Nephron progenitor cell (in vitro differentiated cells): Measurements from ENCODE around the gene CPLX4.

Experiments used
- DNase-seq: peaks from one replicate; pipeline ENCODE4 v3.0.0; 2021
- H3K27ac Mint-ChIP-seq: 2 replicates; pipeline ENCODE4 v1.8.0; 2021; ENCODE audit warnings: mild to moderate bottlenecking, moderate library complexity, mixed read lengths
- H3K27me3 Mint-ChIP-seq: 2 replicates; pipeline ENCODE4 v1.8.0; 2021; ENCODE audit warnings: mild to moderate bottlenecking, low read depth, mixed read lengths; ENCODE audit not compliant: poor library complexity
- H3K36me3 Mint-ChIP-seq: 2 replicates; pipeline ENCODE4 v1.8.0; 2021; ENCODE audit warnings: low read depth, mixed read lengths
- H3K4me1 Mint-ChIP-seq: 2 replicates; pipeline ENCODE4 v1.8.0; 2021; ENCODE audit warnings: mixed read lengths
- H3K4me3 Mint-ChIP-seq: 2 replicates; pipeline ENCODE4 v1.8.0; 2021; ENCODE audit warnings: mild to moderate bottlenecking, moderate library complexity, mixed read lengths
- H3K9me3 Mint-ChIP-seq: 2 replicates; pipeline ENCODE4 v1.8.0; 2021; ENCODE audit warnings: mild to moderate bottlenecking, moderate library complexity, mixed read lengths
- TF ChIP-seq, protein P1 (sequence below): fragments of 200-600 bp; sonication (generic); IDR thresholded peaks from 2 replicates; pipeline ENCODE4 v1.5.0; 2021; ENCODE audit warnings: antibody characterized with exemption

The CPLX4 gene

DNA sequence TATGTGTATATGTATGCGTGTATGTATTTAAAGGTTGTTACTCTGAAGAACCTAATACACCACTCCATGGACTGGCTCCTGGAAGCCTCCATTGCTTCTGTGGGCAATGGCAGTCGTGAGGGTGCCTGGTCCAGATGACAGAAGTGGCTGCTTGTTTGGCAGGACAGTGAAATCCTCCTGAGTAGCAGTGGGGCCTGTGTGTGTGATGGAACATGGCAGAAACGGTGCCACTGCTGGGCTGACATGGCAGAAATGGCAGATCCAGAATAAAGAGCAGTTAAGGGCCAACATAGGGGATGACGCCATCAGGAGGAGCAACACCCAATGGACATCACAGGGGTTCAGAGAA lies 6.1 kb upstream of the CPLX4 start:
- peaks cover 36% of the 10 kb centered on the region for H3K36me3 Mint-ChIP-seq
- no peak overlapping the region for H3K4me3 Mint-ChIP-seq
- H3K27me3 Mint-ChIP-seq, result peaks cover 3% of the 10 kb centered on the region
- TF ChIP-seq, protein P1, sequence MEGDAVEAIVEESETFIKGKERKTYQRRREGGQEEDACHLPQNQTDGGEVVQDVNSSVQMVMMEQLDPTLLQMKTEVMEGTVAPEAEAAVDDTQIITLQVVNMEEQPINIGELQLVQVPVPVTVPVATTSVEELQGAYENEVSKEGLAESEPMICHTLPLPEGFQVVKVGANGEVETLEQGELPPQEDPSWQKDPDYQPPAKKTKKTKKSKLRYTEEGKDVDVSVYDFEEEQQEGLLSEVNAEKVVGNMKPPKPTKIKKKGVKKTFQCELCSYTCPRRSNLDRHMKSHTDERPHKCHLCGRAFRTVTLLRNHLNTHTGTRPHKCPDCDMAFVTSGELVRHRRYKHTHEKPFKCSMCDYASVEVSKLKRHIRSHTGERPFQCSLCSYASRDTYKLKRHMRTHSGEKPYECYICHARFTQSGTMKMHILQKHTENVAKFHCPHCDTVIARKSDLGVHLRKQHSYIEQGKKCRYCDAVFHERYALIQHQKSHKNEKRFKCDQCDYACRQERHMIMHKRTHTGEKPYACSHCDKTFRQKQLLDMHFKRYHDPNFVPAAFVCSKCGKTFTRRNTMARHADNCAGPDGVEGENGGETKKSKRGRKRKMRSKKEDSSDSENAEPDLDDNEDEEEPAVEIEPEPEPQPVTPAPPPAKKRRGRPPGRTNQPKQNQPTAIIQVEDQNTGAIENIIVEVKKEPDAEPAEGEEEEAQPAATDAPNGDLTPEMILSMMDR, result no peak
- no peak for DNase-seq
- no peak overlapping the region for H3K27ac Mint-ChIP-seq
- H3K4me1 Mint-ChIP-seq, result no peaks in the 10 kb centered on the region
- no peaks in the 10 kb centered on the region for H3K9me3 Mint-ChIP-seq

DNA sequence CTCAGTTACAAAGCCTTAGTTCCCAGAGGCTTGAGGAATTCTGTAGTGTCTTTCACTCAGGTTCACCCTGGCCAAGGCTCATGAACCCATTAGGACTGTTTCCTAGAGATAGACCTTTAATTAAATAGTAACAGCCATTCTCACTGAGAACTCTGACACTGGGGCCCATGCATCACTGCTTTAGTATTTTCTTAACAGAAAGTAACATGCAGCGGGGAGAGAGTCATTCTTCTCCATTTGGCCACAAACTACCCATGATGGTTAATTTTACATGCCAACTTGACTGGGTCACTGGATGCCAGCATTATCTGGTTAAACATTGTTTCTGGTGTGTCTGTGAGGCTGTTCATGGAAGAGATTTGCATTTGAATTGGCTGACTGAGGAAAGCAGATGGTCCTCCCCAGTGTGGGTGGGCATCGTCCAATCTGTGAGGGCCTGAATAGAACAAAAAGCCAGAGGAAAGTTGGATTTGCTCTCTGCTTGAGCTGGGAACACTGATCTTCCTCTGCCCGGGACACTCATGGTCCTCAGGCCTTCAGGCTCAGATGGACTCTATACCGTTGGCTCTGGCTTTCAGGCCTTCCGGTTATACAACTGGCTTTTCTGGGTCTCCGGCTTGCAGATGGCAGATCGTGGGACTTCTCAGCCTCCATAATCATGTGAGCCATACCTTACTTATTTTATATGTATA lies 5.6 kb upstream of the CPLX4 start:
- H3K36me3 Mint-ChIP-seq, result peaks cover 34% of the 10 kb centered on the region
- no peak for DNase-seq
- TF ChIP-seq, protein P1, result no peak
- H3K4me3 Mint-ChIP-seq, result no peak overlapping the region
- H3K9me3 Mint-ChIP-seq, result no peaks in the 10 kb centered on the region
- no peak overlapping the region for H3K27ac Mint-ChIP-seq
- H3K27me3 Mint-ChIP-seq, result peaks cover 6% of the 10 kb centered on the region
- H3K4me1 Mint-ChIP-seq, result no peaks in the 10 kb centered on the region

DNA sequence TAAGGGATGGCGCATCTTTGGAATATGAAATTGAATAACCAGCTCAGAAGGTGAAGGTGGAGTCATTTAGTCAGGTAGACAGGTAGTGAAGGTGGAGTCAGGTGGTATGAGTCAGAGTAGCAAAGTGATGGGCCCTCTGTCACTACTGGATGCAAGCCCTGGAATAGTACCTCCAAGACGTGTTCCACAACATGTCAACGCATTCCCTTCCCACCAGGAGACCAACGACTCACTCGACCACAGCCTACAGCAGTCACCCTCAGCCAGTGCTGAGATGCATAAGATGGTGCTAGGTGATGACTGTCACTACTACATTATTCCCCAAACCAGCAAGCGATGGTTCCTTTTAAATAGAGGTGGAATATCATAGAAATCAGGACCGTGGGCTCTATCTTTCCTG lies 6.8 kb downstream of the CPLX4 start:
- Mint-ChIP-seq H3K27me3 (peaks cover 58% of the 10 kb centered on the region), H3K9me3 (no peaks in the 10 kb centered on the region), H3K4me3 (no peak overlapping the region), H3K27ac (no peak overlapping the region), H3K36me3 (no peaks in the 10 kb centered on the region), H3K4me1 (peaks cover 5% of the 10 kb centered on the region)
- no peak for DNase-seq
- TF ChIP-seq, protein P1, result no peak

DNA sequence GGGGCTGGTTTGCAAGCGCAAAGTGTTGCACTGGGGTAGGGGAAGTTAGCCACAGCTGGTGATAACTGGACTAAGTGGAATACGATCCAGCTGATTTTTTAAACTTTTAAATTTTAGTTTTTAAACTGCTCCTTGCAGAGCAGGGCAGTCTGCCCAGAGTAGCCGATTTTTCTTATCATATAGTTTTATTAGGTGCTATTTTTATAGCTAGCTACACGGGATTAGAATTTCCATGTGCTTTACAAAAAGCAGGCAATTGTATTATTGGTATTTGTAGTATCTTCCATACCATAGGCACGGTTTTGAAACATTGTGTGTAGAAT lies 9.6 kb downstream of the CPLX4 start:
- DNase-seq, result no peak
- Mint-ChIP-seq H3K27ac (no peak overlapping the region), H3K4me3 (no peak overlapping the region), H3K4me1 (peaks cover 5% of the 10 kb centered on the region), H3K36me3 (no peaks in the 10 kb centered on the region), H3K9me3 (no peaks in the 10 kb centered on the region), H3K27me3 (peaks cover 84% of the 10 kb centered on the region)
- TF ChIP-seq, protein P1, result no peak

DNA sequence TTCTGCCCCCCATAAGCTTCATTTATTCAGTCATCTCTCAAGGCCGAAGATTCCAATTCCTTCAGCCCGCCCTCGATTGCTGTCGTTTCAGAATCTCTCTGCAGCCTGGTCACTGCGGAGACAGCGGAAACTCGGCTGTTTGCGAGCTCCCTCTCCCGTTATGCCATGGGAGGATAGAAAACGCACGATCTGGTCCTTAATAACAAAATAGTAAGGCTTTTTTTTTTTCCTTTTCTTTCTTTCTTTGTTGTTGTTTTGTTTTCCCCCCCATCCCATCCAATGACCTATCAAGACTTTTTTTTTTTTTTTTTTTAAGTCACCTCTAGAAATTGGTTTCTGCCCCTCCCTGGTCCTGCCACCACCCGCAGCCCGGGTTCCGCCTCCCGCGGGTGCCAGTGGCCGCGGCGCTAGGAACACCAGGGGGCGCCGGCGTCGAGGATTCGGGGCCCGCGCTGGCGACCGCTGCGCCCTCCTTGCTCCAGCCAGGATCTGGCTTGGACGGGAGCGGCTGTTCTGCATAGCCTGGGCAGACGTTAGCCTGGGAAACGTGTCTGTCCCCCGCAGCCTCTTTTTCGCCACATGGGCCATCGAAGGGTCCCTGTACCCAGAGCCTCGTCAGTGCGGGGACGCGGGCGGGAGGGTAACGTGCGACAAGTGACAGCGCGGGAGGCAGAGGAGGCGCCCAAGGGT lies 10.1 kb downstream of the CPLX4 start:
- no peaks in the 10 kb centered on the region for H3K36me3 Mint-ChIP-seq
- peaks cover 5% of the 10 kb centered on the region for H3K4me1 Mint-ChIP-seq
- no peak overlapping the region for H3K27ac Mint-ChIP-seq
- H3K9me3 Mint-ChIP-seq, result no peaks in the 10 kb centered on the region
- TF ChIP-seq, protein P1, result peak; percentile 81
- peaks cover 87% of the 10 kb centered on the region for H3K27me3 Mint-ChIP-seq
- DNase-seq, result peak; percentile 88
- H3K4me3 Mint-ChIP-seq, result peak overlapping the region; percentile 29

DNA sequence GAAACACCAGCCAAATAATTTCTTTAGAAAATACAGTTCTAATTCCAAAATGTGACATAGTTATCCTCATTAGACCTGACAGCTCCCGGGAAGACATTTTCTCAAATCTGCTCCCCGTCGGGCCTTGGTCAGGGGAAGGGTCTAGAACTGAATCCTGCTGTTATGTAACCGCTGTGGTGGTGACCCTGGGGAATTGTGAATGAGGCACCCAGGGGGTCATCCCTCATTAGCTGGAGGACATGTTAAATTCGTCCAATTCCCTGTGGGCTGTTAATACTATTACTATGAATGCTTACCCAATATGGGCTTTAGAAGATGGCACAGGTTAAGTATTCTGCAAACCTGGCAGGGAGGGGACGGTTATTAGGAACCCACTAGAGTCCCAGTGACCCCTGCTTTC lies 11.8 kb downstream of the CPLX4 start:
- H3K36me3 Mint-ChIP-seq, result no peaks in the 10 kb centered on the region
- H3K4me1 Mint-ChIP-seq, result peaks cover 5% of the 10 kb centered on the region
- no peak overlapping the region for H3K4me3 Mint-ChIP-seq
- no peak for DNase-seq
- peaks cover 85% of the 10 kb centered on the region for H3K27me3 Mint-ChIP-seq
- no peak overlapping the region for H3K27ac Mint-ChIP-seq
- no peaks in the 10 kb centered on the region for H3K9me3 Mint-ChIP-seq
- TF ChIP-seq, protein P1, result no peak
